Epithelial cell of esophagus (primary cell): ENCODE measurements around the gene MAGEL2.

Experiments used
- DNase-seq: peaks from one replicate; pipeline ENCODE4 v3.0.0; 2010; ENCODE audit warnings: low read depth
- H3K4me3 ChIP-seq: 2 replicates; pipeline ENCODE4 v1.5.1; 2011; ENCODE audit warnings: mild to moderate bottlenecking, low read length, control low read depth
- TF ChIP-seq, protein P1 (sequence below): IDR thresholded peaks from 2 replicates; pipeline ENCODE4 v1.5.1; 2011; ENCODE audit warnings: low read depth, mild to moderate bottlenecking, low read length, control low read depth, inconsistent platforms; ENCODE audit not compliant: insufficient read depth; ENCODE audit errors: missing control alignments

The MAGEL2 gene

GRCh38 chr15:23647421-23648370, at the start of gene MAGEL2:
TSS of gene MAGEL2 (minus strand) at chr15:23647867. CDS start at chr15:23647742, 125 bp downstream.
- no peak within 1 kb of the TSS for H3K4me3 ChIP-seq

GRCh38 chr15:23695282-23695681, 47.6 kb upstream of the MAGEL2 start:
- H3K4me3 ChIP-seq = no peak overlapping the region
- TF ChIP-seq, protein P1, sequence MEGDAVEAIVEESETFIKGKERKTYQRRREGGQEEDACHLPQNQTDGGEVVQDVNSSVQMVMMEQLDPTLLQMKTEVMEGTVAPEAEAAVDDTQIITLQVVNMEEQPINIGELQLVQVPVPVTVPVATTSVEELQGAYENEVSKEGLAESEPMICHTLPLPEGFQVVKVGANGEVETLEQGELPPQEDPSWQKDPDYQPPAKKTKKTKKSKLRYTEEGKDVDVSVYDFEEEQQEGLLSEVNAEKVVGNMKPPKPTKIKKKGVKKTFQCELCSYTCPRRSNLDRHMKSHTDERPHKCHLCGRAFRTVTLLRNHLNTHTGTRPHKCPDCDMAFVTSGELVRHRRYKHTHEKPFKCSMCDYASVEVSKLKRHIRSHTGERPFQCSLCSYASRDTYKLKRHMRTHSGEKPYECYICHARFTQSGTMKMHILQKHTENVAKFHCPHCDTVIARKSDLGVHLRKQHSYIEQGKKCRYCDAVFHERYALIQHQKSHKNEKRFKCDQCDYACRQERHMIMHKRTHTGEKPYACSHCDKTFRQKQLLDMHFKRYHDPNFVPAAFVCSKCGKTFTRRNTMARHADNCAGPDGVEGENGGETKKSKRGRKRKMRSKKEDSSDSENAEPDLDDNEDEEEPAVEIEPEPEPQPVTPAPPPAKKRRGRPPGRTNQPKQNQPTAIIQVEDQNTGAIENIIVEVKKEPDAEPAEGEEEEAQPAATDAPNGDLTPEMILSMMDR = no peak
- no peak for DNase-seq

More at GRCh38 chr15:23647421-23648370, at the start of gene MAGEL2:
- TF ChIP-seq, protein P1 = no peak
- no peak for DNase-seq

- TF ChIP-seq, protein P1 = no peak
- no peak overlapping the region for H3K4me3 ChIP-seq
- no peak for DNase-seq
These were observed 46.9 kb upstream of the MAGEL2 start for GRCh38 chr15:23694592-23694991.

DNA sequence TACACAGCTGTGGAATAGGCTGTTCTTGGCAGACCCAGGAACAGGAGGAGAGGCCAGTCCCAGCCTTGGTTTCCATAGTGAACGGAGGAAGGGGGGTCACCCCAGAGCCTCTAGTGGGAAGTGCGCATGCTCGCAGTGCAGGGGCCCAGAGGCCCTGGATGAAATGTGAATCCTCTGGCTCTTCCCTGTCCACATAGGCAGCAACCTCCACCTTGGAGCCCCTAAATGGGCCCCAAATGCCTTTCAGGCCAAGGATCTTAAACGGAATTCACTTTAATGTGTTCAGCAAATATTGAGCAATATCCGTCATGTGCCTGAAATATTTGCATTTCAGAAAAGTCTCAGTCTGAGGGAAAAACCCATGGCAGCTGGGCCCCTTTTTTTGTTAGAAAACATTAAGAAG, 42.8 kb upstream of the MAGEL2 start:
- no peak for DNase-seq
- TF ChIP-seq, protein P1 = no peak
- no peak overlapping the region for H3K4me3 ChIP-seq

DNA sequence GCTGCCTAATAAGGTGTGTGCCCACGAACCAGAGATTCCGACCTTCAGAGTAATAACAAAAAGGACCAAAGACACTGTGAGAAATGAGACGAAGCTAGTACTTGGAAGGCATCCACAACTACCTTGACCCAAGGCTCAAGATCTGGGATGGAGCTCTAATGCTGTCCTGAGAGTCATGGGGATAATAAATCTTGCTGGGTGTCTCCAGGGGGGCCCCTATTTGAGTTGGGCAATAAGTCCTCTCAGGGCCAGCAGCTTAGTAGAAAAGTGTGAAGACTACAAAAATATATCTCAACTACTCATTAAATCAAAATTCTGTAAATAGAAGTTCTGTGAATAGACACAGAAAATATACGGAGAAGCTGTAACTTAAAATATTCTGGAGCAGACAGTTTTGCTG, 42.3 kb upstream of the MAGEL2 start:
- no peak overlapping the region for H3K4me3 ChIP-seq
- no peak for DNase-seq
- TF ChIP-seq, protein P1 = no peak

GRCh38 chr15:23687143-23687470, 39.4 kb upstream of the MAGEL2 start, which contains the start of gene NDN:
TSS of gene NDN (minus strand) at chr15:23687305. CDS start at chr15:23687217, 88 bp downstream.
- TF ChIP-seq, protein P1 = no peak
- DNase-seq = peak; percentile 41
- H3K4me3 ChIP-seq = peak within 1 kb of the TSS; percentile 51
